ENCODE measurements around the gene MYH14. TPM values are rescaled to one million over a fixed set of nuclear protein-coding genes. Genes with fewer than 3 reads are reported as not detected.

Gene MYH14
- total and polyA plus RNA-seq, 2 of the 13 experiments (the other 11 are each of a cell fraction or from before 2014, with no cell fraction given), result 5.5 to 5.8 TPM

GRCh38 chr19:50325310-50326100 lies 122.1 kb downstream of the MYH14 start (continued):
- 0 out of 2 replicates have a peak, but pooled peaks have one; percentile 38 for TF ChIP-seq ZNF503 (CRISPR knock-in tag; IDR thresholded peaks at IDR 0.05)
- peak; percentile 76; the same call in 1 of the 2 replicates for TF ChIP-seq MLXIP (CRISPR knock-in tag; IDR thresholded peaks at IDR 0.05; ENCODE audit: borderline replicate concordance)
- TF ChIP-seq ZNF276 (CRISPR knock-in tag; IDR thresholded peaks at IDR 0.05; ENCODE audit: low read depth), result peak; percentile 87
- no peak for TF ChIP-seq ZNF101 (CRISPR knock-in tag; IDR thresholded peaks at IDR 0.05; ENCODE audit: borderline replicate concordance, low read depth)
- TF ChIP-seq SPEN (CRISPR knock-in tag; IDR thresholded peaks at IDR 0.05; ENCODE audit: low read depth), result peak; percentile 72; the same call in 1 of the 2 replicates
- peak; percentile 56; the same call in 1 of the 2 replicates for TF ChIP-seq ZIK1 (CRISPR knock-in tag; IDR thresholded peaks at IDR 0.05; ENCODE audit: borderline replicate concordance, low read depth)
- TF ChIP-seq E2F1 (CRISPR knock-in tag; IDR thresholded peaks at IDR 0.05), result no peak
- peak; percentile 75; the same call in 1 of the 2 replicates for TF ChIP-seq IRF2 (CRISPR knock-in tag; IDR thresholded peaks at IDR 0.05)
- no peak for TF ChIP-seq ZHX2 (IDR thresholded peaks at IDR 0.05; ENCODE audit: low read depth)
- TF ChIP-seq ZHX2 (CRISPR knock-in tag; IDR thresholded peaks at IDR 0.05; ENCODE audit: borderline replicate concordance), result peak; percentile 93
- peak; percentile 79 for TF ChIP-seq FOXC1 (CRISPR knock-in tag; IDR thresholded peaks at IDR 0.05; ENCODE audit: borderline replicate concordance)
- 0 out of 2 replicates have a peak, but pooled peaks have one; percentile 31 for TF ChIP-seq CENPT (CRISPR knock-in tag; IDR thresholded peaks at IDR 0.05; ENCODE audit: low read depth)
- no peak for TF ChIP-seq GATA4 (IDR thresholded peaks at IDR 0.05; ENCODE audit: borderline replicate concordance, low read depth)
